H1 (cell line): ENCODE measurements around the gene ATF7. TPM values are rescaled to one million over a fixed set of nuclear protein-coding genes. Genes with fewer than 3 reads are reported as not detected.

Experiments used
- CTCF ChIA-PET: fragments of 300-600 bp; sonication (Branson Sonifier 250); formaldehyde crosslinking; loops from one replicate; lab custom pipeline; 2021; ENCODE audit not compliant: partially characterized antibody; lab: Charles Lee
- POLR2A ChIA-PET: fragments of 300-600 bp; sonication (Branson Sonifier 250); formaldehyde crosslinking; loops from one replicate; lab custom pipeline; 2021; ENCODE audit warnings: inconsistent platforms; ENCODE audit not compliant: partially characterized antibody; lab: Charles Lee
- DNase-seq, 2 experiments: peaks; one replicate each; pipeline versions ENCODE4 v3.0.0 to v3.0.0-alpha.2; 2010 to 2022; ENCODE audit warnings: low spot score in 2 of 2, low read depth in 1 of 2, mixed read lengths in 1 of 2
- FAIRE-seq: peaks from 2 replicates; lab custom pipeline; 2011; peaks lifted over from hg19 to GRCh38; lab: Jason Lieb, UNC
- H2AFZ ChIP-seq: 2 replicates; pipeline ENCODE4 v1.8.1; 2012; ENCODE audit warnings: low read length, inconsistent platforms
- H2AK5ac ChIP-seq: 2 replicates; pipeline ENCODE4 v1.6.1; 2013; ENCODE audit warnings: low read depth, low read length
- H2BK120ac ChIP-seq: replicated peaks from 2 replicates; pipeline ENCODE3; 2013; ENCODE audit warnings: low read depth, low read length, inconsistent platforms
- H2BK12ac ChIP-seq: 2 replicates; pipeline ENCODE4 v1.6.1; 2013; ENCODE audit warnings: low read depth, low read length
- H2BK15ac ChIP-seq: 2 replicates; pipeline ENCODE4 v1.6.1; 2013; ENCODE audit warnings: low read length
- H2BK20ac ChIP-seq: 2 replicates; pipeline ENCODE4 v1.6.1; 2013; ENCODE audit warnings: low read length
- H2BK5ac ChIP-seq: 2 replicates; pipeline ENCODE4 v1.6.1; 2013; ENCODE audit warnings: low read depth, low read length
- H3K14ac ChIP-seq: 2 replicates; pipeline ENCODE4 v1.6.1; 2013; ENCODE audit warnings: inconsistent platforms; ENCODE audit not compliant: insufficient read length
- H3K18ac ChIP-seq: 2 replicates; pipeline ENCODE4 v1.6.1; 2013; ENCODE audit warnings: low read length; ENCODE audit errors: extremely low read depth
- H3K23ac ChIP-seq: 2 replicates; pipeline ENCODE4 v1.6.1; 2013; ENCODE audit warnings: inconsistent platforms; ENCODE audit not compliant: insufficient read length
- H3K23me2 ChIP-seq: 2 replicates; pipeline ENCODE4 v1.6.1; 2013; ENCODE audit warnings: low read depth, low read length
- H3K27ac ChIP-seq: 2 replicates; pipeline ENCODE4 v1.6.1; 2011; ENCODE audit warnings: low read depth, low read length, inconsistent platforms
- H3K27me3 ChIP-seq, 4 experiments: replicated peaks in 1 of 4; 1 replicate in 1 of 4; 2 replicates in 3 of 4; pipeline versions ENCODE4 v1.6.1 to v1.8.1; 2011 to 2013; ENCODE audit warnings: low read length in 3 of 4, mild to moderate bottlenecking in 3 of 4, inconsistent platforms in 2 of 4, mixed read lengths in 2 of 4, moderate library complexity in 1 of 4; ENCODE audit not compliant: control insufficient read depth in 3 of 4, insufficient read depth in 3 of 4; ENCODE audit errors: extremely low read depth in 1 of 4
- H3K36me3 ChIP-seq, 4 experiments: 2 replicates each; pipeline versions ENCODE4 v1.6.1 to v1.8.1; 2011 to 2013; ENCODE audit warnings: mild to moderate bottlenecking in 4 of 4, low read length in 3 of 4, moderate library complexity in 2 of 4, control low read depth in 1 of 4, inconsistent platforms in 1 of 4; ENCODE audit not compliant: insufficient read depth in 4 of 4, control insufficient read depth in 2 of 4
- H3K4ac ChIP-seq: replicated peaks from 2 replicates; pipeline ENCODE3; 2013; ENCODE audit warnings: low read length, low read depth, mixed read lengths, inconsistent platforms; ENCODE audit not compliant: insufficient read length
- H3K4me1 ChIP-seq, 4 experiments: replicated peaks in 1 of 4; 1 replicate in 1 of 4; 2 replicates in 3 of 4; pipeline versions ENCODE4 v1.6.1 to v1.8.1; 2011 to 2013; ENCODE audit warnings: low read length in 3 of 4, inconsistent platforms in 2 of 4, mixed read lengths in 1 of 4; ENCODE audit not compliant: insufficient read depth in 4 of 4, control insufficient read depth in 3 of 4
- H3K4me2 ChIP-seq, 2 experiments: 2 replicates each; pipeline versions ENCODE4 v1.6.1 to v1.8.1; 2011 to 2013; ENCODE audit warnings: low read depth in 2 of 2, low read length in 2 of 2, control low read depth in 1 of 2, inconsistent platforms in 1 of 2, mild to moderate bottlenecking in 1 of 2; ENCODE audit not compliant: insufficient read depth in 1 of 2
- H3K4me3 ChIP-seq, 4 experiments: fragments of 200-600, 300-600 bp in 1 of 4; sonication (generic), shearing (Covaris generic), sonication (Bioruptor Twin) in 1 of 4; 2 replicates each; pipeline versions ENCODE4 v1.5.1 to v1.8.1; 2011 to 2016; ENCODE audit warnings: low read length in 4 of 4, low read depth in 3 of 4, control low read depth in 2 of 4, inconsistent platforms in 2 of 4, mild to moderate bottlenecking in 2 of 4, mixed read lengths in 1 of 4, moderate library complexity in 1 of 4; ENCODE audit not compliant: insufficient read depth in 2 of 4; ENCODE audit errors: extremely low read depth in 1 of 4
- H3K56ac ChIP-seq: replicated peaks from 2 replicates; pipeline ENCODE3; 2013; ENCODE audit warnings: low read depth, mild to moderate bottlenecking, mixed read lengths, low read length, inconsistent platforms; ENCODE audit not compliant: insufficient read length
- H3K79me1 ChIP-seq: 2 replicates; pipeline ENCODE4 v1.6.1; 2013; ENCODE audit warnings: low read depth, low read length, control low read depth
- H3K79me2 ChIP-seq, 2 experiments: 2 replicates each; pipeline versions ENCODE4 v1.6.1 to v1.8.1; 2012 to 2013; ENCODE audit warnings: low read length in 2 of 2, mild to moderate bottlenecking in 2 of 2, inconsistent platforms in 1 of 2; ENCODE audit not compliant: insufficient read depth in 2 of 2, control insufficient read depth in 1 of 2
- H3K9ac ChIP-seq, 4 experiments: replicated peaks in 1 of 4; 1 replicate in 1 of 4; 2 replicates in 3 of 4; pipeline versions ENCODE4 v1.6.1 to v1.8.1; 2011 to 2013; ENCODE audit warnings: low read depth in 3 of 4, low read length in 3 of 4, control low read depth in 2 of 4, mild to moderate bottlenecking in 2 of 4, moderate library complexity in 2 of 4, inconsistent platforms in 1 of 4; ENCODE audit errors: extremely low read depth in 1 of 4
- H3K9me3 ChIP-seq, 2 experiments: 2 replicates each; pipeline versions ENCODE4 v1.6.1 to v1.8.1; 2012 to 2013; ENCODE audit warnings: mild to moderate bottlenecking in 2 of 2, moderate library complexity in 2 of 2, control low read depth in 1 of 2, inconsistent platforms in 1 of 2, low read depth in 1 of 2, low read length in 1 of 2, mixed read lengths in 1 of 2; ENCODE audit not compliant: insufficient read depth in 2 of 2
- H4K20me1 ChIP-seq, 2 experiments: replicated peaks in 1 of 2; 2 replicates each; pipeline versions ENCODE3 to v1.8.1; 2011 to 2013; ENCODE audit warnings: inconsistent platforms in 2 of 2, low read length in 2 of 2, mild to moderate bottlenecking in 1 of 2; ENCODE audit not compliant: insufficient read depth in 2 of 2, control insufficient read depth in 1 of 2
- H4K5ac ChIP-seq: 2 replicates; pipeline ENCODE4 v1.6.1; 2013; ENCODE audit warnings: low read length, low read depth, mixed read lengths, inconsistent platforms; ENCODE audit not compliant: insufficient read length
- H4K8ac ChIP-seq: 2 replicates; pipeline ENCODE4 v1.8.0; 2013; ENCODE audit warnings: mild to moderate bottlenecking, moderate library complexity, low read length, inconsistent platforms; ENCODE audit not compliant: insufficient read depth; ENCODE audit errors: extremely low read depth
- H4K91ac ChIP-seq: replicated peaks from 2 replicates; pipeline ENCODE3; 2013; ENCODE audit warnings: low read length, mixed read lengths, inconsistent platforms; ENCODE audit not compliant: insufficient read length
- ATF2 ChIP-seq: IDR thresholded peaks from 2 replicates; pipeline ENCODE4 v1.6.1; 2012; ENCODE audit warnings: low read length, inconsistent platforms
- CEBPB ChIP-seq: IDR thresholded peaks from 2 replicates; pipeline ENCODE4 v1.6.1; 2012; ENCODE audit warnings: low read depth, low read length
- POLR2A ChIP-seq, 2 experiments: IDR thresholded peaks; 1 replicate in 1 of 2; 2 replicates in 1 of 2; pipeline ENCODE4 v1.6.1; 2011; ENCODE audit warnings: low read depth in 2 of 2, low read length in 2 of 2, mild to moderate bottlenecking in 2 of 2; ENCODE audit errors: control extremely low read depth in 1 of 2
- TAF1 ChIP-seq: IDR thresholded peaks from 2 replicates; pipeline ENCODE4 v1.6.1; 2011; ENCODE audit warnings: mild to moderate bottlenecking, low read depth, low read length
- WGBS, 2 experiments: shearing (Covaris generic) in 1 of 2; methylation state at CpG; one replicate each; pipeline versions ENCODE4 v1.1.6 to v1.1.7; 2013 to 2015; ENCODE audit warnings: low lambda C conversion rate in 2 of 2, mixed read lengths in 2 of 2, inconsistent platforms in 1 of 2, low coverage in 1 of 2, missing lambda C conversion rate in 1 of 2; ENCODE audit not compliant: insufficient replicate concordance in 2 of 2, insufficient coverage in 1 of 2, insufficient read length in 1 of 2; ENCODE audit errors: extremely low coverage in 1 of 2, missing lambda C conversion rate in 1 of 2; 5-methylcytosine and 5-hydroxymethylcytosine counted together
- polyA plus RNA-seq, 7 experiments: library from polyadenylated mRNA; depleted of rRNA in 3 of 7; stranded (reverse) in 5 of 7; unstranded in 2 of 7; fragments of >200 nt in 5 of 7; fragments of 200-250 nt in 2 of 7; gene quantifications; 1 replicate in 5 of 7; 2 replicates in 1 of 7; 4 replicates in 1 of 7; pipeline versions ENCODE4 v1.2.1 to v1.2.3, GENCODE V29; 2011 to 2013; ENCODE audit warnings: missing spikeins in 2 of 7, mixed read lengths in 2 of 7
- total RNA-seq: library from RNA; stranded (reverse); fragmentation: NEBNext Ultra II Directional; extraction: Animal tissue kit (Norgen Biotek cat#: 25700); gene quantifications from 2 replicates; pipeline ENCODE4 v1.2.1, GENCODE V29; 2021

Gene ATF7
- total and polyA plus RNA-seq, 2 of the 8 experiments (the other 6 are each of a cell fraction or from before 2014, with no cell fraction given) = 10.1 to 16.6 TPM

- ChIA-PET CTCF (interaction anchor here (1.3 to 1.6 kb wide), 2 partner anchors 9 to 38 kb away, joined by 3 to 4 read pairs; no protein-coding TSS in a partner anchor), POLR2A (no interaction called here)
- H3K79me2 ChIP-seq = no peaks in the 10 kb centered on the region
- no peak overlapping the region for H2BK20ac ChIP-seq
- no peaks in the 10 kb centered on the region for H4K20me1 ChIP-seq
- H3K4ac ChIP-seq = no peak overlapping the region
- FAIRE-seq (no peak), DNase-seq (no peak)
- no peak overlapping the region for H3K18ac ChIP-seq
- no peak overlapping the region for H3K4me3 ChIP-seq
- H3K4me1 ChIP-seq = no peaks in the 10 kb centered on the region
- no peak overlapping the region for H2BK5ac ChIP-seq
- no peak overlapping the region for H4K5ac ChIP-seq
- no peak overlapping the region for H3K56ac ChIP-seq
- H3K23ac ChIP-seq = no peak overlapping the region
- H3K27me3 ChIP-seq = no peaks in the 10 kb centered on the region
- no peaks in the 10 kb centered on the region for H3K79me1 ChIP-seq
- no peak overlapping the region for H2BK15ac ChIP-seq
- WGBS, 2 experiments = 92% methylated on average over 2 of the region's 2 CpGs; no CpG with 5 or more reads in 1 of the 2 experiments
- peaks cover 2 to 19% (median 7%) of the 10 kb centered on the region in 4 experiments; a peak in 6 of 8 replicates for H3K36me3 ChIP-seq
- no peak overlapping the region for H3K14ac ChIP-seq
- H2BK120ac ChIP-seq = no peak overlapping the region
- no peak overlapping the region for H3K4me2 ChIP-seq
- no peaks in the 10 kb centered on the region for H3K9me3 ChIP-seq
- no peak overlapping the region for H2BK12ac ChIP-seq
- no peak overlapping the region for H3K27ac ChIP-seq
- no peaks in the 10 kb centered on the region for H3K23me2 ChIP-seq
- H2AK5ac ChIP-seq = no peak overlapping the region
- no peak overlapping the region for H4K8ac ChIP-seq
- H2AFZ ChIP-seq = no peak overlapping the region
- H4K91ac ChIP-seq = no peak overlapping the region
- no peak overlapping the region for H3K9ac ChIP-seq
- no peak for TF ChIP-seq CEBPB
- TF ChIP-seq ATF2 = no peak
- no peak for TF ChIP-seq TAF1
- no peak for TF ChIP-seq POLR2A (IDR thresholded peaks at IDR 0.05; ENCODE audit: control extremely low read depth in 1 of 2, low read depth in 2 of 2, low read length in 2 of 2)
Observed at GRCh38 chr12:53530061-53530460, 96.1 kb downstream of the ATF7 start.
